22Rv1 (cell line): ENCODE results near the gene ATRN.

Experiments used
- CTCF ChIP-seq: fragments of 450-650 bp; IDR thresholded peaks from 2 replicates; pipeline ENCODE4 v1.5.1; 2017; ENCODE audit warnings: mild to moderate bottlenecking
- ZFX ChIP-seq: fragments of 450-650 bp; IDR thresholded peaks from 2 replicates; pipeline ENCODE4 v1.6.1; 2017; ENCODE audit warnings: antibody characterized with exemption, borderline replicate concordance

- TF ChIP-seq CTCF (no peak), ZFX (no peak)
These were observed 156.7 kb downstream of the ATRN start for GRCh38 chr20:3627476-3627875.
